ENCODE data around the gene HLA-DRA.

Gene HLA-DRA

GRCh38 chr6:32475392-32476206 lies 35.9 kb downstream of the HLA-DRA start:
- DNase-seq (ENCODE audit: low read depth in 2 of 2): no peak

DNA sequence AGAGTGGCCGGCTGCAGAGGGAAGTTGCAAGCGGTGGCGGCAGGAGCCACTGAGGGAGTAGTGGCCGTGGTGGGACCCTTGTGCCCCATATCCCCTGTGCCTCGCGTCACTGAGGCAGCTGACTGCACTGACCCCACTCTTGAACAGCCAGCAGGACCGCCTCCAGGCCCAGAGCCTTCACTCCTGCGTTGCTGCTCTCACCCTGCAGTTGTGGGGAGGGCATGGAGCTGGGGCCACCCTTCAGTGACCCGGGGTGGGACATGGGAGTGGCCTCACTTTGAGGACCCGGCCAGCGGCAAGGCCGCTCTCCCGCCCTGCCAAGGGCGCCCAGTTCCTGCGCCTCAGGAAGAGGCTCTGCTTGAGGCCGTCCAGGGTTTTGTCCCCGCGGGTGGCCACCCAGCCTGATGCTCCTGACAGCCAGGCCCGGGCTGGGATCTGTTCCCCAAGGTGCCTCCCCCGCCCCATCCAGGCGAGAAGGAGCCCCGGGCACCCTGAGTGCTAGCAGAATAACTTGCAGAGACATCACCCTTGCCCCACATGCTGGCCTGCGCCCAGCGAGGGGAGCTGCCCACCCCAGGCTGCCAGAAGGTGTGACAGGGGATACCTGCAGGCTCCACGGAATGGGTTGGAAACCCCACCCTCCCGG lies 44.4 kb downstream of the HLA-DRA start:
- DNase-seq (ENCODE audit: low read depth in 2 of 2): no peak

DNA sequence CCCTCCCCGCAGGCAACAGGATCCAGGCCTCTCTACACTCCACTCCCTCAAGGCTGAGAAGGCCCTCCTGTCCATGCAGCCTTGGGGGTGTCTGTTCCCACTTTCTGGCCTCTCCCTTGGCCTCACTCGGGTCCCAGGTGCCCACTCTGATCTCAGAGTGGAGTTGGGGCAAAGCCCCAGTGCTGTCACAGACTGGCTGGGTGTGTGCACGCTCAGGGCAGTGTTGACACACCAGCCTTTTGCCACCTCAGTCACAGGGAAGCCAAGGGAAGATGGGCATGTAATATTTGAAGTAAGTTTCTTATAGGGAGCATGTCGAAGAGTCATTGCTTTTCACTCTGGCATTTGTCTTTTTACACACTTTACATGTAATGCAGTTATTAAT lies 44.9 kb downstream of the HLA-DRA start:
- DNase-seq (ENCODE audit: low read depth in 2 of 2): no peak

DNA sequence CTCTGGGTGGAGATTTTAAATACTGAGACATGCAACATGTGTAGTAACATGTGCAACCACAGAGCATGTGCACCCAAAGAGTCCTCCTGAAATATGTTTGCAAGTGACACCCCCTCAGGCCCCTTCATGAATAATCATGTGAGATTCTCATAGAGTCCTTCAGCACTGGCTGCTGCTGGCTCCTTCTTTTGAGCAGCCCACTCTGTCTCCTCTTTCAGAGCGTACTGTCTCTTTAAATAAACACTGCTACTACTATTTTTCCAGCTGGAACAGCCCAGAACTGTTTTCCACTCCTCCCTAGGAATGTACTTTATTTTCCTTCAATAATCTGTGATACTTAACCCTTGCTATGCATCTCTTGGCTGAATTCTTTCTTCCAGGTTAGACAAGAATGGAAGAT lies 48.4 kb downstream of the HLA-DRA start:
- DNase-seq (ENCODE audit: low read depth in 2 of 2): no peak

- DNase-seq (ENCODE audit: low read depth in 2 of 2): no peak
These were observed 52.0 kb downstream of the HLA-DRA start for GRCh38 chr6:32491700-32492099.

DNA sequence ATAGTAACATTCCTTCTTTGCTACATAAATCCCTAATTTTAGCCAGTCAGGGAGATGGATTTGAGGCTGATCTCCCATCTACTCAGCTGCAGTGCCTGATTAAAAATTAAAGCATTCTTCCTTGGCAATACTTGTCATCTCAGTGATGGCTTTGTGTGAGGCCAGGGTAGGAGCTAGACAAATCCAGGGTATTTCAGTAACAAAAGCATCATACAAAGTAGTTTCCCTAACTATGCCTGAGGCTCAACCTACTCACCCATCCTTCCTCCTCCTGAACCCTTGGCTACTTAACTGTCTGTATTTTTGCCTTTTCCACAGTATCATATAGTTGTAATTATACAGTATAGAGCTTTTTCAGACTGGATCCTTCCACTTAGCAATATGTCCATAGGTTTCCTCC lies 52.7 kb downstream of the HLA-DRA start:
- DNase-seq (ENCODE audit: low read depth in 2 of 2): no peak

Measured in activated CD4-positive, alpha-beta T cell treated with anti-CD3 and anti-CD28 coated beads for 24 hours (primary cell).